CD4-positive, alpha-beta T cell treated with Interleukin-2 at 100 ng/mL for 4 hours (primary cell): ENCODE measurements around the gene PIEZO1.
A peak's percentile ranks its signal among the peaks of the same experiment; 100 is the strongest.
"Not testable (repeated sequence)": the region's sequence is repeated elsewhere in the genome, so short reads cannot be mapped to it uniquely, and the experiment has no call there.

ENCODE experiments used
- DNase-seq: peaks from one replicate; pipeline ENCODE4 v3.0.0-alpha.2; 2020; ENCODE audit warnings: low spot score

Gene PIEZO1, protein sequence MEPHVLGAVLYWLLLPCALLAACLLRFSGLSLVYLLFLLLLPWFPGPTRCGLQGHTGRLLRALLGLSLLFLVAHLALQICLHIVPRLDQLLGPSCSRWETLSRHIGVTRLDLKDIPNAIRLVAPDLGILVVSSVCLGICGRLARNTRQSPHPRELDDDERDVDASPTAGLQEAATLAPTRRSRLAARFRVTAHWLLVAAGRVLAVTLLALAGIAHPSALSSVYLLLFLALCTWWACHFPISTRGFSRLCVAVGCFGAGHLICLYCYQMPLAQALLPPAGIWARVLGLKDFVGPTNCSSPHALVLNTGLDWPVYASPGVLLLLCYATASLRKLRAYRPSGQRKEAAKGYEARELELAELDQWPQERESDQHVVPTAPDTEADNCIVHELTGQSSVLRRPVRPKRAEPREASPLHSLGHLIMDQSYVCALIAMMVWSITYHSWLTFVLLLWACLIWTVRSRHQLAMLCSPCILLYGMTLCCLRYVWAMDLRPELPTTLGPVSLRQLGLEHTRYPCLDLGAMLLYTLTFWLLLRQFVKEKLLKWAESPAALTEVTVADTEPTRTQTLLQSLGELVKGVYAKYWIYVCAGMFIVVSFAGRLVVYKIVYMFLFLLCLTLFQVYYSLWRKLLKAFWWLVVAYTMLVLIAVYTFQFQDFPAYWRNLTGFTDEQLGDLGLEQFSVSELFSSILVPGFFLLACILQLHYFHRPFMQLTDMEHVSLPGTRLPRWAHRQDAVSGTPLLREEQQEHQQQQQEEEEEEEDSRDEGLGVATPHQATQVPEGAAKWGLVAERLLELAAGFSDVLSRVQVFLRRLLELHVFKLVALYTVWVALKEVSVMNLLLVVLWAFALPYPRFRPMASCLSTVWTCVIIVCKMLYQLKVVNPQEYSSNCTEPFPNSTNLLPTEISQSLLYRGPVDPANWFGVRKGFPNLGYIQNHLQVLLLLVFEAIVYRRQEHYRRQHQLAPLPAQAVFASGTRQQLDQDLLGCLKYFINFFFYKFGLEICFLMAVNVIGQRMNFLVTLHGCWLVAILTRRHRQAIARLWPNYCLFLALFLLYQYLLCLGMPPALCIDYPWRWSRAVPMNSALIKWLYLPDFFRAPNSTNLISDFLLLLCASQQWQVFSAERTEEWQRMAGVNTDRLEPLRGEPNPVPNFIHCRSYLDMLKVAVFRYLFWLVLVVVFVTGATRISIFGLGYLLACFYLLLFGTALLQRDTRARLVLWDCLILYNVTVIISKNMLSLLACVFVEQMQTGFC (N-terminal part only)

DNA sequence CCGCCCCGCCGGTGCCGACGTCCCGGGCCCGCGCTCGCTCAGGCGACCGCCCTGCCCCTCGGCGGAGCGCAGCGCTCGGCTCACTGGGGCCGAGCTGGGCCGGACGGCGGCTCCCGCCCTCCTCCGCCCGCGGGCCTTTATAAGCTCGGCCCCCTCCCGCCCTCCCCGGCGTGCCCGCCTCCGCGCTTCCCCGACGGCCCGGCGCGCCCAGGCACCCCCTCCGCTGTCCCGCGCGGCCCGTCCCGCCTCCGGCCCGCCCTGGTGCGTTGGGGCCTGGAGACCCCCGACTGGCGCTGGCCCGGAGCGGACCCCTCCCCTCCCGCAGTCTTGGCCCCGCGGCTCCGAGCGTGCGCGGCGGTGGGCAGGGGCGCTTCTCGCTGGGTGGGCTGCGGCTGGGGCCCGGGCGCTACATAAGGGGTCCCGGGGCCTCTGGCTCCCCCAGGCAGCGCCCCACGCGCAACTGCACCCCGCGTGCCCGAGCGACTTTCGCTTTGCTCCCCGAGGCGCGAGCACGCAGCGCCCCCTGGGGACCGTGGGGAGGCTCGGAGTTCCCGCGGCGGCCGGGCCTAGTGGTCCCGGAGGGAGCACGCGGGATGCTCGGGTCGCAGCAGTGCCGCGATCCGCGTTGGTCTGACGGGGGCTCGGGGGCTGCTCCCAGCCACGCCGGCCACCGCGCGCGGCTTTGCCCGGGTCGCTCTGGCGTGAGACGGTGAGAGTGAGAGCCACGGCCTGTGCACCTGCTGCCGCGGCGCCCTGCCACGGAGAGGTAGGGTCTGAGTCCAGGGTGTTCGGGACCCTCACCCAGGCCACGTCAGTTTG is at the start of gene PIEZO1:
PIEZO1 (minus strand) TSS at position 115 of the 819 bp plus-strand sequence. CDS start 256 bp downstream, outside the sequence.
- DNase-seq = peak; percentile 89

DNA sequence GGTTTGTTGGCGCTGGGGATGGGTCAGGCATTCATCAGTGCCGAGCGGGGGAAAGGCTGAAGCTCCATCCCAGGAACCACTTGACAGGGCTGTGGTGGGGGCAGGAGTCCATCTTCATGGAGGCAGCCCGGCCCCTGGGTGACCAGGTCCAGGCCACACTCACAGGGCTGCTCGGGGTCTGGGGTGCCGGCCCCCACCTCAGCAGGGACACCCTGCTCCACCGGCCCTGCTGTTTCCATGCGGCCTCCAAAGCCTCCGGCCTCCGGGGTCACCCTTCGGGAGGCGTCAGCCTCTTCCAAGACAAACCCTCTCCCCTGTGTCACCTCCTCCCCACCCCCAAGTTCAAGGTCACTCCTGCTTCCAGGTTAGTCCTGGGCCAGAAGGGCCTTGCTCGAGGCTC is 49.6 kb upstream of the PIEZO1 start:
- no peak for DNase-seq

DNA sequence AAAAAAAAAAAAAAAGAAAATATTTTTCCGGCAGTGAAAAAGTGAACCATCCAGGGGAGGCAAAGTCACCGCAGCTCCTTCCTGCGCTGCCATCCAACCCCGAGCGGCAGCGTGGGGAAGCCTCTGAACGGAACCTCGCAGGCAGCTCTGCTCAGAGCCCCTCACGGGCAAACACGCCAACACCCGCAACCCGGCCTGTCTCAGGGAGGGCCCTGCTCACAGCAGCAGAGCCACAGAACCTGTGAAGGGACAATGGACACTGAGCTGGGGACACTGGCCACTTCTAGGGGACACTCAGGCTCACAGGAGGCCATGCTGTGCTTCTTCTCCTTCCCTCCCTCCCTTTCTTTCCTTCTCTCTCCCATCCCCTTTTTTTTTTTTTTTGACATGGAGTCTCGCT is 48.1 kb upstream of the PIEZO1 start:
- no peak for DNase-seq

DNA sequence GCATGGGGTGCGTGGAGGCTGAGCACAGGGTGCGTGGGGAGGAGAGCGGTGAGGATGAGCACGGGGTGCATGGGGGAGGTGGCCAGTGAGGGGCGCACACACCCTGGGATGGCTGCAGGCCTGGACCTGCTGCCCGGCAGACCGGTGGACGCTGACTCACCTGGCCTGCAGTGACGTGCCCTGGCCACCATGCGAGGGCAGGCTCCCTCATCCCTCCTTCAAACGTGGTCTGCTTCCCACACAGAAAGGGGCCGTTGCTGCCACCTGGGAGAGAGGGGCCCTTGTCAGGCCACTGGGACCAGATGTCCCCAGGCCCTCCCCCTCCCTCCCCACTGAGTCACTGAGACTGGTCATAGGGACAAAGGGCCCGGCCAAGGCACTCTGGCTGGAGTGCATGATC is 46.8 kb upstream of the PIEZO1 start:
- no peak for DNase-seq

DNA sequence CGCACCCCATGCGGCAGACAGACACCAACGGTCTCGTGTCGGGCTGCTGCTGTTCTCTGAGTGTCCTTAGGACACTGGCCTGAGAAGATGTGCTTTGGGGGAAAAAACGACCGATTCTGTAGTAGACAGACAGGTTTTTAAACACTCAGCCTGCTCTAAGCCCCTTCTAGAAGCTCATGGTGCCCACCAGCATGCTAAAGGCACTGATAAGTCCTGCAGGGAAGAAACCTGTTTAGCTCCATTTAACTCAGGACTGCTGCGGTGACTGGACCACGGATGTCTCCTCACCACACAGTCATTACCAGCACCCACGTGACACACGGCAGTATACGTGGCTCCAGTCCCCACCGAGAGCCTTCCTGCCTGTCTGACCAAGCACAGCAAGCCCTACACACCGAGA is 45.8 kb upstream of the PIEZO1 start:
- DNase-seq = no peak

DNA sequence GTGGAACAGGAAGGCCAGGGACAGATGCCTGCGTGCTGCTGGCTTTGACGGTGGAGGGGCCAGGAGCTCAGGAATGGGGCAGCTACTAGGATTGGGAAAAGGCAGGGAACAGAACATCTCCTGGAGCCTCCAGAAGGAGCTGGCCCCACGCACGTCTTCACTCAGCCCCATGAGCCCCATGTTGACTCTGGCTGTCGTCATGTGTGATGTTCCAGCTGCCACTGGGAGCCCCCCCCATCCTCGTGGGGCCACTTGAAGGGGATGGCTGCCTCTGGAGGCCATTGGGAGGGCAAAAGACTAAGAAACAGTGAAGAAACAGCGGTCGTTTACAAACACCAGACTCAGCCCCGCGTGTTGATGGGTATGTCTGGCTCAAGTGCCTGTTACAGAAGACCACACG is 45.2 kb upstream of the PIEZO1 start:
- no peak for DNase-seq

DNA sequence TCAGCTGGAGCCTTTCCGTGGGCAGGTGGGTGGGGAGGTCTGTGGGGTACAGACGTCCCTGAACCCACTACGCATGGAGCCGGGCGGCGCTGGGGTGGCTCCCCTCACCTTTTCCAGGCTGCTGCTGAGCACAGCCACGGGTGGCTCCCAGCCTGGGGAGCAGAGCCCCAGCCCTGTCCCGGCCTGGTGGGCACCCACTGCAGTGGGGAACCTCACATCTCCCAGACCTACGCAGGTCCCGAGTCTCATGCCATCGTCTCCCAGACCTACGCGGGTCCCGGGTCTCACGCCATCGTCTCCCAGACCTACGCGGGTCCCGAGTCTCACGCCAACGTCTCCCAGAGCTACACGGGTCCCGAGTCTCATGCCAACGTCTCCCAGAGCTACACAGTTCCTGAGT is 43.7 kb upstream of the PIEZO1 start:
- no peak for DNase-seq

DNA sequence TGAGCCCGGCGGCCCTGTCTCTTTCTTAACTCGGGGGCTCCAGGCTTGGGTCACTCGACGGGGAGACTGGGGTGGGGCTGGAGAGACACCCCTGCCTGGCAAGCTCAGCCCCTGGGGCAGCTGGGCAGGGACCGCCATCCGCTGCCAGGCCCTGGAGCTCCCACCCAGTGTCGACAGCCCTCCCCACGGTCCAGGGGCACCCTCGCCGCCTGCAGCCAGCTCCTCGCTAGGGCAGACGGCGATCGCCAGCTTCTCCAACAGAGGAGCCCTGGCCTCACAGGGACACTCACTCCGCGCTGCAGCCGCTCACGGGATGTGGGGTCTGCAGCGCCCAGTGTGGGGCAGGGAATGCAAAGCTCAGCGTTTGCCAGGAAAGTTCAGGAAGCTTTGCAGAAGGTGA is 42.7 kb upstream of the PIEZO1 start:
- DNase-seq = no peak

DNA sequence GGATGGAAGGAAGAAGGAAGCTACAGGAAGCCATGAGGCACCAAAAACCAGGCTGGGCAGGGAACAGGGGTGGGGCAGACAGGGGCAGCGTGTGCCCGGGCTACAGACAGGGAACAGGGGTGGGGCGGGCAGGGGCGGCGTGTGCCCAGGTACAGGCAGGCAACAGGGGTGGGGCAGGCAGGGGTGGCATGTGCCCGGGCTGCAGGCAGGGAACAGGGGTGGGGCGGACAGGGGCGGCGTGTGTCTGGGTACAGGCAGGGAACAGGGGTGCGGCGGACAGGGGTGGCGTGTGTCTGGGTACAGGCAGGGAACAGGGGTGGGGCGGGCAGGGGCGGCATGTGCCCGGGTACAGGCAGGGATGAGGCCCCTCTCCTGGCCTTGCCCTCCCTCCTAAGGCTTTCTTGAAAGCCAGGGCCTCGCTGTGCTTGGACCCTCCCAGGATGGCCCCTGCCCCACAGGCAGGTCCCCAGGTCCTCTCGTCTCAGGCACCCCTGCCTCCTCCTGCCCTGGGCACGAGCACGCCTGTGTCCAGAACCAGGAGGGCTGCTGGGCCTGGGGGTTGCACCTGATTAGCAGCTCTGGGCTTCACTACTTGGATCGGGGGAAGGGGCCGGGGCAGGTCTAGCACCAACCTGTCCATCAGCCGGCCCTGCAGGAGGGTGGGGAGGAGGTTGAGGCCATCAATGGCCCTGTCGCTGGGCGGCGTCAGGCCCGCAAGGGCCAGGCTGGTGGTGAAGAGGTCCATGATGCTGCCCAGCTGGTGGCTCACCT is 41.2 kb upstream of the PIEZO1 start:
- no peak for DNase-seq

DNA sequence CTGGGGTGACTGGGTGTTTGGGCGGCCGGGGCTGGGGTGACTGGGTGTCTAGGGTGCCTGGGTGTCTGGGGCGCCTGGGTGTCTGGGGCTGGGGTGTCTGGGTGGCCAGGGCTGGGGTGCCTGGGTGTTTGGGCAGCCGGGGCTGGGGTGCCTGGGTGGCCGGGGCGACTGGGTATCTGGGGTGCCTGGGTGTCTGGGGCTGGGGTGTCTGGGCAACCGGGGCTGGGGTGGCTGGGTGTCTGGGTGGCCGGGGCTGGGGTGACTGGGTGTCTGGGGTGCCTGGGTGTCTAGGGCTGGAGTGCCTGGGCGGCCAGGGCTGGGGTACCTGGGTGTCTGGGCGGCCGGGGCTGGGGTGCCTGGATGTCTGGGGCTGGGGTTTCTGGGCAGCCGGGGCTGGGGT is 40.1 kb upstream of the PIEZO1 start:
- no peak for DNase-seq

DNA sequence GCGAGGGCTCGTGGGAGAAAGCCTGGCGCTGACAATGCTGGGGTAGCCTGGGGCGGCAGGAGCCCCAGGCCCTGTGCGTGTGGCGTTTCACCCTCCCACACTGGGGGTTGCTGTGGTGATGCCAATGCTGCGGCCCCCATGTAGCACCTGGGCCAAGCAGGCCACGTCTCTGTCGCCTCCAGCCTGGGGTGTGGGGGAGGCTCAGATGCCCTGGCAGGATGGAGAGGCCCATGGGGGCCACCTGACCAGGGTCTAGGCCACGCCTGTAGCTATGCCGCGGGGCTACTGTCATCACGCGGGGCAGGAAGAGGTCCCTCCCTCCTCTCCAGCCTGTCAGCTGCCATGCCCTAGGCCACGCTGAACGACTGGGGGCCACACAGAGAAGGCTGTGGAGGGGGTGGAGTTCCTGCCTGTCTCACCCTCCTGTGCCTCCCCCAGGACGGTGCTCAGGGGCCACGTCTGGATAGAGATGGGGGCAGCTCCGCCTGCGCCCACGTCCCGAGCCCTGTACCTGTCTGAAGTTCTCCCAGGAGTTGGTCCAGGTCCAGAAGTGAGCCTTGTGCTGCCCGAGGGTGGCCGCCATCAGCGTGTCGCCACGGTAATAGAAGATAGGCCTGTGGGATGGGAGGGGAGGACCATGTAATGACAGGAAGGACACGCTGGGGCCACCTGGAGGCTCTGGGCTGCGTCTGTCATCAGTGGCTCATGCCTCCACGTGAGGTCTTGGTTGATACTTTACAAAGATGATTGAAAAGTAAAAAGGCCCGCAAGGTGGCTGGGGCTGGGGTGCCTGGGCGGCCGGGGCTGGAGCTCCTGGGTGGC is 39.4 kb upstream of the PIEZO1 start:
- DNase-seq = no peak

DNA sequence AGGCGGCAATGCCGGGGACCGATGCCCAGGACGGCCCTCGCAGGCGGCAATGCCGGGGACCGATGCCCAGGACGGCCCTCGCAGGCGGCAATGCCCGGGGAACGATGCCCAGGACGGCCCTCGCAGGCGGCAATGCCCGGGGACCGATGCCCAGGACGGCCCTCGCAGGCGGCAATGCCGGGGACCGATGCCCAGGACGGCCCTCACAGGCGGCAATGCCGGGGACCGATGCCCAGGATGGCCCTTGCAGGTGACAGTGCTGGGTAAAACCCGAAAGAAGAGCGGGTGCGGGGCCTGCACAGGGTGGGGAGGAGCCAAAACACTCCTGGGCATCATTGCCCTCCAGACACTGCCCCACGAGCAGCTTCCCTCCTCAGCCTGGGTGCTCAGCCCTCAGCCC is 38.6 kb upstream of the PIEZO1 start:
- not testable (repeated sequence) for DNase-seq

DNA sequence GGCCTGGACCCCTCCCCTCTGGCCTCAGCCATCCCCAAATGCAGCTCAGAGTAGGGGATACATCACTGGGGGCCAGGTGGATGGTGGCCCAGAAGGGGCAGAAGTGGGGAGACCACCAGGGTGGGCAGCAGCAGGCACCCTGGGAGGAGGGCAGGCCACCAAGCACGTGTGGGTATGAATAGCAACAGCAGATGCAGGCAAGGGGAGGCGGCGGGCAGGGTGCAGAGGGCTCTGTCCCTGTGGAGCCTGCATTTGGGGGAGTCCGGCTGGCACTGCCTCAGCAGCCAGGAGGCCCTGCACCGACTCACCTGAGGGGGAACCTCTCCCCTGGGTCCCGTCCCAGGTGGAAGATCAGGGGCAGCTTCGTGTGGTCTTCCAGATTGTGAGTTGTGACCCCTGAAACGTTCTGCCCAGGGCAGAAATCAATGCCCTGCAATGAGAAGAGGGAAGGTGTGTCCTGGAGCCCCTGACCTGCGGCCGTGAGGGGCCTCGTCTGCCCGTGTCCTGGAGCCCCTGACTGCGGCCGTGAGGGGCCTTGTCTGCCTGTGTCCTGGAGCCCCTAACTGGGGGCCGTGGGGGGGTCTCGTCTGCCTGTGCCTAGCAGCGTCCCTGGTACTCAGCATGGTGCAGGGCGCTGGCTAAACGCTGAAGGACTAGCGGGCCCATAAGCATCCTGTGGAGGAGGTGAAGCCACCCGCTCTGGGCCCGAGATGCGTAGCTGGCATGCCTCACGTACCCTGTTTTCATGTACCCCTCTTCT is 37.4 kb upstream of the PIEZO1 start:
- no peak for DNase-seq

DNA sequence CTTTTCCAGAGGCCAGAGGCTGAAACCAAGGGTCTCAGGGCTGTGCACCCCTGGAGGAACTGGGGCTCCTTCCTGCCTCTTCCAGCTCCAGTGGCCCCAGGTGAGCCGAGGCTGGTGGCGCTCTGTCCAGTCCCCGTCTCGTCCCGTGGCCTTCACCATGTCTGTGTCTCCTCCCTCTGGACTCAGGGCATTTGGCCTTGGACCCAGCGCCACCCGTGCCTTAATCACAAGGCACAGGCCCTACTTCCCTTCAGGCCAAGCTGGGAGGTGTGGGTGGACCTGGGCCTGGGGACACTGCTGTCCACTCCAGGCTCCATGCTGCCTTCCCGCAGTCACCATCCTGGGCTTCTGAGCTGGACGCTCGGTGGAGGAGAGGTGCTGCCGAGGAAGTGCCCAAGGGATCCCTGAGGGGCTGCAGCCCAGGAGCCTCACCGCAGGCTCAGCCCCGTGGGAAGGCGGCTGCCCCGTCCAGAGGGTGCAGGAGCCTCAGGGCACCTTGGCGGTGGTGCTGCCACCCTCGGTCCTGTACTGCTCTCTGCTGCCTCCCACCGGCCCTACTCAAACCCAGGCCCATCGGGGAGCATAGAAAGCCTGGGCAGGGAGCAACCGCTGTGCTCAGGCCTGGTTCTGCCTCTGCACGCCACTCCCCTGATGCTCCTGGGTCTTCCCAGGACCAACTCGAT is 36.3 kb upstream of the PIEZO1 start:
- DNase-seq = no peak

DNA sequence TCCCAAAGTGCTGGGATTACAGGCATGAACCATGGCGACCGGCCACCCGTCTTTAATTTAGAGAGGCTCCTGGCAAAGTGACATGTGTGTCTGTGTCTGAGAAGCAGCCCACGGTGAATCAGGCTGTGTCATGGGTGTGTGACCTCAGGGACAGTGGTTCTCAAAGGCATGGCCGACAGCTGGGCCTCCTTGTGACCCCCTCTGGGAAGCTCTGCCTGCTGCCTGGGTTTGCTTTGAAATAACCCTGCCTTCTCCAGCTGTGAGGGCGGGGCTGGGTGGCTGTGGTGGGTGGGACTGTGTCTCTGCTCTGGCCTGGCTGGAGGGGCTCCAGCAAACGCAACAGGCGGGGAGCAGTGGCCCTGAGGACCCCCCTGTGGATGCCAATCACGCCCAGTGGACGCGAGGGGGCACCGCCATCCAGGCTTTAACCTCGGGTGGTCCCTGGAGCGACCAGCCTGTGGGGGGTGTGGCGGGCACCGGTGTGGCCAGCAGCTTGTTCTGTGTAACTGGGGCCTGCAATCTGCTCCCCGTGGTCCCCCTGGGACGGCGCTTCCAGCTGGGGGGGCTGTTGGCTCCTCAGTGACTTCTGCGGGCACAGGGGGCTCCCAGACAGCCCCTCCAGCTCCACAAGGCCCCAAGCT is 35.5 kb upstream of the PIEZO1 start:
- DNase-seq = no peak

DNA sequence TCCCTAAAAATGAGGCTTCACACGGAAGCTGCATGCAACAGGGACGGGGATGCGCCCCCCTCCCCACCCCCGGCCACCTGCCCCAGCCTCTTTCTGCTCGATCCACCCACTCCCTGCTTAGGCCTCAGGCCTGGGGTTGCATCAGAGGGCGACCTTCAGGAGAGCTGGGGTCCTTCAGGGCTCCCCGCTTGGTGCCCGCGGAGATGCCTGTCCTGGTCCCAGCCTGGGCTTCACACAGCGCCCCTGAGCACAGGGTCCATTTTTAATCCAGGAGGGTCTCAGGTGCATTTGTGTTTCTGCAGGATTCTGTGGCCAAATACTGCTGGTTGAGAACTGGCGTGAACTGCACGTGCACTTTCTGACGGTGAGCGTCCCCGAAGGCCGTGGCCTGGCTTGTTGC is 34.1 kb upstream of the PIEZO1 start:
- DNase-seq = no peak

DNA sequence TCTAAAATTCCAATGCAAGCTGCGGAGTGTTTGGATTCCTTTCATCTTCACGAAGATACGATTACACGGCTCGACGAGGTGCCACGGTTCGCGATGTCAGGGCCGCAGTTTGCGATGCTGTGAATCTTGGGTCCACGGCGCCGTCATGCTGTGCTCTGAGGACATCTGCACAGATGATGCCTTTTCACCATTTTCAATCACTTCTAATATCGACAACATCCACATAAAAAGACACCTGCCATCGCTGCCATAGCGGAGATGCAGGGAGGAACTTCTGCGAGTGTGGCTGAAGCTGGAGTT is 33.5 kb upstream of the PIEZO1 start:
- DNase-seq = no peak
